GM18519 (cell line): ENCODE data around the gene ARHGAP35.
"Not testable (repeated sequence)": the region's sequence is repeated elsewhere in the genome, so short reads cannot be mapped to it uniquely, and the experiment has no call there.

ENCODE experiments used
- ATAC-seq: cut with Tn5 transposase; IDR thresholded peaks from one replicate; pipeline ENCODE4 v1.9.1; 2021; ENCODE audit warnings: mild to moderate bottlenecking, moderate library complexity; ENCODE audit not compliant: unreplicated experiment, low FRiP score

Gene ARHGAP35

DNA sequence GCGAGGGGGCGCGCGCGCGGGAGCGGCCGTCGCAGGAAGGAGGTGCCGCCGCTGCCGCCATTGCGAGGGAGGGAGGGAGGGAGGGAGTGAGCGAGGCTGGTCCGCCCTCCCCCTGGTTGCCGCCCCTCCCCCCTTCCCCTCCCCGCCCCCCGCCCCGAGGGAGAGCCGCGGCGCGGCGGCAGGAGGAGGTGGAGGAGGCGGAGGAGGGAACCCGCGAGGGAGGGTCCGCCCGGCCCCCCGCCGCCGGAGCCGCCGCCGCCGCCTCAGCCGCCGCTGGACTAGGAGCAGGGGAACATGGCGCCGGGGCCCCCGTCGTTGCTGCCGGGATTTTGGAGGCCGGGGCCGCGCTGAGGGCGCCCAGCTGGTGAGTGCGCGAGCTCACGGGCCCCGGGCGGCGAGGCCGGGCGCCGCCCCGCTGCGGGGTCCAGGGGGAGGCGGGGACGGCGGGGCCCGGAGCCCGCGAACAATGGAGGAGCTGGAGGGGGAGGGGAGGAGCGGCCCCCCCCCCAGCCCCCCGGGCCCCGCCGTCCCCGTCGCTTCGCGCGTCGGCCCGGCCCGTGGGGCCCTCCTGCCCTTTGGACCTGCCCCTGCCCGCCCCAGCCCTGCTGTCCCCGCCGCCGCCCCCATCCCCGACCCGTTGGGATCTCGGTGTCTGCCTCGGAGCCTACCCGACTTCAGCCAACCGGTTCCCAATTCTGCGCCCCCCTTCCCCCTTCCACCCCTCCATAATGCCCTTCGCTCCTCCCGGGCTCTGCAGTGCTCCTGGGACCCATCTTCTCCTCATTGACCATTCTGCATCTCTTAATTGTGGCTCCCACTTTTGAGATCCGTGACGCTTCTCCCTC is at the start of gene ARHGAP35:
Gene ARHGAP35, plus strand, starts transcription at position 152 of the 845 bp plus-strand sequence. CDS start 57,679 bp downstream, outside the sequence.
- no peak for ATAC-seq

DNA sequence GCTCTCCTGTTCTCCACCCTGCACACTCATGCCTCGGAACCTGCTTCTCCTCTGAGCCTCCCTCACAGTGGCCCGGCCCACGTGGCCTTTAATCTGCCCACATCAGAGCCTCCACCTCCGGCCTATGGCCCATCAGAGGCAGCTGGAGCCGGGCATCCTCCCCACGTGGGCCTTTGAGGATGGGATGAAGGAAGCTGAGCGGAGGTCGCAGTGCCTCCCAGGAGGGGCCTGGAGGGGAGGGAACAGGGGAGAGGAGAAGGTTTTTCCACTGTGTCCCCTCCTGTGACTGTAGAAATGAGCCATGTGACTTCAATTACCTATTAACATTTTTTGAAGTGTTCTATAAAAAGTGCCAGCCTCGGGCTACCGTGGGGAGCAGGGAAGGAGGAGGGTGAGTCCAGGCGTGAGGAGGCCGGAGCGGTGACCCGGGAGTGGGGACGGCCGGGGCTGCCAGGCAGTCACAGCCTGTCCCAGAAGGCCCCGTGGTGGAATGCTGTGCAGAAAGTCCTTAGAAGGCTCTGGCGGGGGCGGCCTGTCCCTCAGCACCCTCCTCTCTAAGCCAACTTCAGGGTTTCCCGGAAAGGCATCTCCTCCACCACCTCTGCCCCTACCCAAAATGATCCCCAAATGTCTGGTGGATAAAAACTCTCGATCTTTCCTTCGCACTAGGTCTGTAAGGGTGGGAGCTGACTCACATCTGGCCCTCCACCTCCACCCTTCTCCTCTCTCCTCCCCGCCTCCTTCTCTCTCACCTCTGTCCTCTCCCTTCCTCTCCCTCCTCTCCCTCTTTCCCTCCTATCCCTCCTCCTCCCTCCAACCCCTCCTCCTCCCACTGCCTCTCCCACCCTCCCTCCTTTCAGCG is 47.6 kb upstream of the ARHGAP35 start:
- ATAC-seq: no peak

DNA sequence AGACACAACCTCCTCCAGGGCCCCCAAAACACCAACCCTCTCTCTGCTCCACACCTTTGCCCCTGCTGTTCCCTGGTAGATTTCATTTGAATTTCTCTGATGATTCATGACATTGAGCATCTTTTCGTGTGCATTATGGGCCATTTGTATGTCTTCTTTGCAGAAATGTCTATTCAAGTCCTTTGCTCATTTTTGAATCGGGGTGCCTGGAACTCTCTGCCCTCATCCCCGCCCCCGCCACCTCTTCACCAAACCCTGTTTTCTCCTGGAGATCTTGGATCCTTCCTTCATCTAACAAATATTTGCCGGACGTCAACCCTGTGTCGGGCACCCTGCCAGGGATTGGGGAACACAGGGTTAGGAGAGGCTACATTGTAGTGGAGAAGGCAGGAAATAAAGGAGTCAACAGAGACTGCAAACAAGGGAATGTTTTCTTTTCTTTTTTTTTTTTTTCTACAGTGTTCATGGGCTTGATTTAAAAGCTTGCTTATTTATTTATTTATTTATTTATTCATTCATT is 46.9 kb upstream of the ARHGAP35 start:
- no peak for ATAC-seq

DNA sequence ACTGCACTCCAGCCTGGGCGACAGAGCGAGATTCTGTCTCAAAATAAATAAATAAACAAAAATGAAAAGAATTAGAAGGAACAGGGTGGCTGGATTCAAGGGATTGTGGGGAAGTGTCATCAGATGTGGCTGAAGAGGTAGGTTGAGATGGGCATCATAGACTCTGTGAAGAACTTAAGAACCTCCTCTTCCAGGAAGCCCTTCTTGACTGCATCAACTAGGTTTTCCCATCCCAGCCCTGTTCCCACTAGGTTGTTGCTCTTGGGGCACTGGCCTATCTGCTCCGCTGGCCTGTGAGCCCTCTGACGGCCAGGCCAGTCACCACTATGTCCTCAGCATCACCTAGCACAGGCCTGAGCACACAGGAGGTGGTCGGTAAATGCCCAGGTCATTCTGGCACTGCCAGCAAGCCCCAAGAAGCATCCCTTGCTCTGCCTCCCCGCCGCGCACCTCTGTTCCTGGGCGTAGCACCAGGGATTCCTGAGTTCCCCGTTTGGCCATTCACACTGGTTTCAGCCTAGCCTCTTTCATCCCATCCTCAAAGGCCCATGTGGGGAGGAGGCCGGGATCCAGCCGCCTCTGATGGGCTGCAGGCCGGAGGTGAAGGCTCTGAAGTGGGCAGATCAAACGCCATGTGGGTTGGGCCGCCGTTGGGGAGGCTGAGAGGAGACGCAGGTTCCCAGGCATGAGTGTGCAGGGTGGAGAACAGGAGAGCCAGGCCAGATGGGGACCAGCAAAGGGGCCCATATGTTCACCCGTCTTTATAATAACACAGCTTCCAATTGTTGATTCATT is 44.8 kb upstream of the ARHGAP35 start:
- no peak for ATAC-seq

DNA sequence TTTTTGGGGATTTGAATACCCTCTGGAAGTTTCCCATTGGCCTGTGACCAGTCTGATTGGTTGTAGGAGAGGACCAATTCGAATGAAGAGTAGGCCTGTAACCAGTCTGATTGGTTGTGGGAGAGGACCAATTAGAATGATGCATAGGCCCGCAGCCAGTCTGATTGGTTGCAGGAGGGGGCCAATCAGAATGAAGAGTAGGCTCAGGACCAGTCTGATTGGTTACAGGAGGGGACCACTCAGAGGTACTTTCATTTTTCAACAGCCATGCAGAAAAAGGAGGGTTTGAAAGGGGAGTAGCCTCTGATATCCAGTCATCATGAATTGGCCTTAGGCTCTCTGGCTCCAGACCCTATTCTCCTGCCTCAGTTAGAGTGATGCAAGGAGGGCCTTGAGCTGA is 42.0 kb upstream of the ARHGAP35 start:
- ATAC-seq: no peak

DNA sequence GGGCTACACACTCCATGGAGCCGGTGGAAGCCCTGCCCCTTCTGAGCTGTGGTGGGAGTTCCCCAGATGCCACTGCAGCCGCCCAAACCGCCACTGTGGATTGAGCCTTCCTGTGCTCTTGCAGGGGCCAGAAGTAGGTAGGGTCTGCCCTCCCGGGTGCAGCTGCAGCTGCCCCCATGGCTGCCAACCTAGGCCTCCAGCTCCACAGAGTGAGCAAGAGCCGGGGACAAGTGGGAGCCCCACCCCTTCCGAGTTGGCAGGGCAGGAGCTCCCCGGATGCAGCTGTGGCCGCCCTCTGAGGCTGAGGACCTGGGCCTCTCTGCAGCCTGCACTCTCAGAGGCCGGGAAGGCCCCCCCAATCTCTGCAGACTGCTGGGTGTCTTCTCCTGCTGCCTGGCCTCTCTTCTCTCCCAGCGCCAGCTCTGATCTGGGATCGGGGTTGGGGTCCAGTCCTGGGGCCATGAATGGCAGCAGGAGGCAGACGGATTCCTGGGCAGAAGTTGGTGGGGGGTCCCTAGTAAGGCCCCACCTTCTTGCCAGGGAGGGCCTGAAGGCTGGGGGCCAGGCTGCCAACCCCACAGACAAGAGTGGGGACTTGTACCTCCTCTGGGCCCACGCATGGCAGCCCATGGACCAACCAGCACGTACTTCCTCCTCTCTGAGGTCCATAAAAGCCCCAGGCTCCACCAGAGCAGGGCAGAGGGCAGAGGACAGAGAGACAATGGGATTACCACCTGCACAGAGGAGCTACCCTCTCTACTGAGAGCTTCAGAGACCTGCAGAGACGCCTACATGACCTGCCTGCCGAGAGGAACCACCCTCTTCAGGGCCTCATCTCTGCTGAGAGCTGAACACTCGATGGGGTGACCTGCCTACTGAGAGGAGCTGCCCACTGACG is 39.0 kb upstream of the ARHGAP35 start:
- ATAC-seq: no peak

DNA sequence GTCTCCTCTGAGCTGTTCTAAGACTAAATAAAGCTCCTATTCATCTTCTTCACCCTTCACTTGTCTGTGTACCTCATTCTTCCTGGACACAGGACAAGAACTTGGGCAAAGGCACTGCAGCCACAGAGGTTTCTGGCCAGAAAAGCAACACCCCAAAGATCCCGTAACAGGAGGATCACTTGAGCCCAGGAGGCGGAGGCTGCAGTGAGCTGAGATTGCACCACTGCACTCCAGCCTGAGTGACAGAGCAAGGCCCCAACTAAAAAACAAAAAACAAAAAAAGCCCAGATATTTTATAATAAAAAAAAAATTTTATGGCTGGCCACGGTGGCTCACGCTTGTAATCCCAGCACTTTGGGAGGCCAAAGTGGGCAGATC is 38.4 kb upstream of the ARHGAP35 start:
- ATAC-seq: not testable (repeated sequence)

DNA sequence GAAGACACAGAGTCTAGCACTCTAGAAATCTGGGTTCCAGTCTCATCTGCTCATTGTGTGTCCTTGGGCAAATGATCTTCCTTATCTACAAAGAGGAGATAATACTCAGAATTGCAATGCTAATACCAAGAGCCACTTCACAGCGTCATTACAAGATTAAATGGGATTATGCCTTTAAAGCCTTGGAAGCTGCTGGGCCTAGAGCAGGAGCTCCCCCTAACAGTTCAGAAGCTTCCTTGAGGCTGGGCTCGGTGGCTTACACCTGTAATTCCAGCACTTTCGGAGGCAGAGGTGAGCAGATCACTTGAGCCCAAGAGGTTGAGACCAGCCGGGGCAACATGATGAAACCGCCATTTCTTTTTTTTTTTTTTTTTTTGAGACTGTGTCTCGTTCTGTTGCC is 37.7 kb upstream of the ARHGAP35 start:
- ATAC-seq: no peak

DNA sequence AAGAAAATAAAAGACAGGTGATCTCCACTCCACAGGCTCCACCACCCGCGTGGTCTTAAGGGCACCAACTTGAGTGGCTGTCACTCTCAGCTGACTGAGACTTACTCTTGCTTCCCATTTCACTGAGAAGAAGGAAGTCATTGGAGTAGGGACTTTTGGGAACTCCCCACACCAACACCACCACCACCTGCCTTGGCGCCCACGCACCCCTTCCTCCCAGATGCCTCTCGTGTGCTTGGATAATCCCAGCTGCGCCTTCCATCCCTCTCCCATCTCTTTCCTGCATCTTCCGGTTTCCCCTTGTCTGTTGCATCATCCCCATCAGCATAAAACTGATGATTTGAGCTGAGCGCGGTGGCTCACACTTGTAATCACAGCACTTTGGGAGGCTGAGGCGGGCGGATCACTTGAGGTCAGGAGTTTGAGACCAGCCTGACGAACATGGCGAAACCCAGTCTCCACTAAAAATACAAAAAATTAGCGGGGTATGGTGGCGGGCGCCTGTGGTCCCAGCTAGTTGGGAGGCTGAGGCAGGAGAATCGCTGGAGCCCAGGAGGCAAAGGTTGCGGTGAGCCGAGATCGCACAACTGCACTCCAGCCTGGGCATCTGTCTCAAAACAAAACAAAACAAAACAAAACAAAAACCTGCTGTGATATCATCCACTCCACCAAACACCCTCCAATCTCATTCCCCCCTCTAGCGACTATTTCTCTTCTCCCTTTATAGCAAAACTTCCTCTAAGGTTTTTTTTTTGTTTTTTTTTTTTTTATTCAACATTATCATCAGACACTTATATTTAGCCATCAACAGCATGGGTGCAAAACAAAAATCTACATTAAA is 35.7 kb upstream of the ARHGAP35 start:
- ATAC-seq: no peak

DNA sequence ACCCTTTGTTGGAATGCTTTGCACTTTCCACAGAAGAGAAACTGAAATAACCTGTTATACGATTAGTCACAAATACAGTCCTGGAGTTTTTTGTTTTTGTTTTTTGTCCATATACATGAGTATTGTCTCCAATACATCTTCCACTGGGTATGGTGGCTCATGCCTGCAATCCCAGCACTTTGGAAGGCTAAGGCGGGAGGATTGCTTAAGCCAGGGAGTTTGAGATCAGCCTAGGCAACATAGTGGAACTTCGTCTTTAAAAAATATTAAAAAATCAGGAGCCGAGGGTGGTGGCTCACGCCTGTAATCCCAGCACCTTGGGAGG is 35.1 kb upstream of the ARHGAP35 start:
- no peak for ATAC-seq

DNA sequence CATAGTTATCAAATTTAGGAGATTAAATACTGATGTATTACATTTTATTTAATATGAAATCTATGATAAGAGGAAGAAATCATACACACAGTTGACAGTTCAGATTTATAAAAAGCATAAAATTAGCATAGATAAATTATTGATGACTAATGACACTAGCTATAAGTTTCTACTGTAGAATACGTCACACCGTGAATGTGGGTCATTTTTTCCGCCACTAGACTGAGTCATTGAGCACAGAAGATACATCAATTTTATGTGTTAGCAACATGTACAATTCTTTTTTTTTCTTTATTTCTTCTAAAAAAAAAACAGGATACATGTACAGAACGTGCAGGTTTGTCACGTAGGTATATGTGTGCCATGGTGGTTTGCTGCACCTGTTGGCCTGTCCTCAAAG is 32.3 kb upstream of the ARHGAP35 start:
- ATAC-seq: no peak

DNA sequence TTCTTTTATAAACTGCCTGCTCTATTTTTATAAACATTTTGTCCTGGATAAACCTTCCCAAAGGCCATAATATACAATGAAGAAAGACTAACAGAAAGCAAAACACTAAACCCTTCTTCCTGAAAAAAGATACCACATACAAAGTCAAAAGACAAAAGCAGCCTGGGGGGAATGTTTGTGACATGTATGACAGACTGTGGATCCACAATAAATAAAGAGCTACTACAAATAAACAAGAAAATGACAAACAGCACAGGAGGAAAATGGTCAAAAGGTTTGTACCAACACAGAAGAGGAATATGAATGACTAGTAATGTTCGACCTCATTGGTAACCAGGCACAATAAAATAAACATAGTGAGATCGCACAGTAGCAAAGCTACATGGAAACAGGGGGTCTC is 29.9 kb upstream of the ARHGAP35 start:
- ATAC-seq: no peak

DNA sequence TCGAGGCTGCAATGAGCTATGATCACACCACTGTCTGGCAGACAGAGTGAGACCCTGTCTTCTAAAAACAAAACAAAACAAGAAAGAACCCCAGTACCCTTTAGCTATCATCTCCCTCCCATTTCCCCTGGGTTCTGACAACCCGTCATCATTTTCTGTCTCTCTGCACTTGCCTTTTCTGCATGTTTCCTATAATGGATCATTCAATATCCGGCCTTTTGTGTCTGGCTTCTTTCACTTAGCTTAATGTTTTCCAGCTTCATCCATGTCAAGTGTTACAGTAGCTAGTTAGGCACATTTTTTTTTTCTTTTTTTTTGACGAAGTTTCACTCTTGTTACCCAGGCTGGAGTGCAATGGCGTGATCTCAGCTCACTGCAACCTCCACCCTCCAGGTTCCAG is 26.7 kb upstream of the ARHGAP35 start:
- ATAC-seq: no peak

DNA sequence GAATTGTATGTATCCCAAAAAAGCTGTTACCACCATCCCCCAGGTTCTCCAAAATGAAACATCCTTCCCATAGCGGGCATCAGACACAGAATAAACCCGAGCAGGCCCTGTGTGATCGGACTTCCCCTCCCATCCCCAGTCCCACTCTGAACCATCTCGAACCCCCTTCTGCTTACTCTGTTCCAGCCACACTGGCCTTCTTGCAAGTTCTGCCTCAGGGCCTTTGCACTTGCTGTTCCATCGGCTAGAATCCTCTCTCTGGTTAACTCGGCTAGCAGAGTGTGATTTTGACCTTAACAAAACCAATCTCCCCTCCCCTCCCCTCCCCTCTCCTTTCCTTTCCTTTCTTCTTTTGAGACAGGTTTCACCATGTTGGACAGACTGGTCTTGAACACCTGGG is 25.8 kb upstream of the ARHGAP35 start:
- no peak for ATAC-seq

DNA sequence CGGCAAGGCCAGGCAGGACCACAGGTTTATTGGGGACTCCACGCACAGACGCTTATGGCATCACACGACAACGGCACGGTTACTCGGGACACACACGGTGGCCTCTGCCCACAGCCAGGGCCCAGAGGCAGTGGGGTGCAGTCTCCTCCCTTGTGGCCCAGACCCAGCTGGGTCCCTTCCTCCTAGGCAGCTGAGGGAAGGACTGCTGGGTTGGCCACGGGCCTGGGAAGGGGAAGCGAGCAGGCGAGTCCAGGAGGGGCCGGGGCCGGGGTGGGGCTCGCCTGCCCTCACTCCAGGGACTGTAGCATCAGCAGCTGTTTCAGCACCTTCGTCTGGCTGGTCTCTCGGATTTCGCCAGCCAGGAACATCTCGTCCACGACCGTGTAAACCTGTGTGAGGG is 22.6 kb upstream of the ARHGAP35 start:
- no peak for ATAC-seq

DNA sequence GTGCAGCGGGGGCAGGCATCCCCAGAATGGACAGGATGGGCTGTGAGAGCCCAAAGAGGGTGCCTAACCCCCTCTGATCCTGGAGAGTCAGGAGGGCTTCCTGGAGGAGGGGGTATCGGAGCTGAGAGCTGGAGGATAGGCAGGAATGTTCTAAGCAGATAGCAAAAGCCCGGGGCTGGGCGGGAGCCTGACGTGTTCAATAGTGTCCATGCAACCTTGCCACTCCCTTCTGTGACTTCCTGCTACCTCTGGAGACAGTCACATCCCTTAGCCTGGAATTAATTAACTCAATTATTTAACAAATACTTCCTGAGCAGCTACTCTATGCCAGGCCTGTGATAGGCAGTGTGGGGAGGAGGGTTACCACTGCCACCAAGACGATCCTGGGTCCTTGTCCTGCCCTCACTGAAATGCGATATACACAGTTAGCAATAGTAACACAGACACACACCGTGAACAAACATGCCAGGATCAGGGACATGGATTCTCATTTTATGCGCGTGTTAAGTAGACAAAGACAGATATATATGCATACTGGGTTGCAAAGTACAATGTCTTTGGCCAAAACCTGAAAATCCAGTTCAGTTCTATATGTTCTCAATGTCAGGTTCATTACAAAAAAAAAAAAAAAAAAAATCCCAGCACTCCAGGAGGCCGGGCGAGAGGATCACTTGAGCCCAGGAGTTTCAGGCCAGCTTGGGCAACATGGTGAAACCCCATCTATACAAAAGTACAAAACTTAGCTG is 20.9 kb upstream of the ARHGAP35 start:
- no peak for ATAC-seq

DNA sequence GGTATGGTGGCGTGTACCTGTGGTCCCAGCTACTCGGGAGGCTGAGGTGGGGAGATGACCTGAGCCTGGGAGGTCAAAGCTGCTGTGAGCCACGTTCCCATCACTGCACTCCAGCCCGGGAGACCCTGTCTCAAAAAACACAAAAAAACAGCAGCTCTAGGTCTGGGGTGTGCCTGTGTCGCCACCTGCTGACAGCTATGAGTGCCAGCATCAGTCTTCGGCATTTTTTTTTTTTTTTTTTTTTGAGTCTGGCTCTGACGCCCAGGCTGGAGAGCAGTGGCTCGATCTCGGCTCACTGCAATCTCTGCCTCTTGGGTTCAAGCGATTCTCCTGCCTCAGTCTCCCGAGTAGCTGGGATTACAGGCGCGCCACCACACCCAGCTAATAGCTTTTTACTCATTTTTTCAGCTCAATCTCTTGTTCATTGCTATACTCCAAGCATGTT is 20.3 kb upstream of the ARHGAP35 start:
- ATAC-seq: no peak

DNA sequence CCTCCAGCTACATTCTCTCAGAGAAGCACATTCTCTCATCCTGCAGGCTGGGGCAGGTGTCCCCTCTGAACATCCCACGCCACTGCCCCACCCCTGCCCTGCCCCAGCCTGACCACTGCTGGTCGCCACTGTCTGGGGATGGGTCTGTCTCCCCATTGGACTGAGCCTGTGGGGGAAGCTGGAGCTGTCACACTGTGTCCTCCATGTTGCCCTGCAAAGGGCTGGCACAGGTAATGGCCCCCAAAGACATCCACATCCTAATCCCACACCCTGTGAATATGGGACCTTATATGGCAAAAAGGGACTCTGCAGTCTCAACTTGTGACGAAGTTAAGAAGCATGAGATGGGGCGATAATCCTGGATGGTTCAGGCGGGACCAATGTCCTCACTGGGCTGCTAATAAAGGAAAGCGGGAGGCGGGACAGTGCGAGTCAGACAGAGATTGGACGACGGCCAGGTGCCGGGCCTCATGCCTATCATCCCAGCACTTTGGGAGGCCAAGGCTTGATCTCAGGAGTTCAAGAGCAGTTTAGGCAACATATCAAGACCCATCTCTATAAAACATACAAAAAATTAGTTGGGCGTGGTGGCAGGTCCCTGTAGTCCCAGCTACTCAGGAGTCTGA is 19.2 kb upstream of the ARHGAP35 start:
- no peak for ATAC-seq
